HepG2 (cell line): ENCODE data around the gene GALNT12. TPM values are rescaled to one million over a fixed set of nuclear protein-coding genes. Genes with fewer than 3 reads are reported as not detected.

Experiments used
- ATAC-seq: fragments of 200-7000 bp; cut with Tn5 transposase; 3 replicates; pipeline ENCODE4 v1.9.1; 2020; ENCODE audit warnings: mild to moderate bottlenecking, moderate library complexity
- BruUV-seq: library from RNA; stranded (reverse); fragments of 400-500 nt; replicated peaks from 2 replicates; lab custom pipeline; 2021; lab: Mats Ljungman, UMichigan
- CTCF ChIA-PET: fragments of 300-600 bp; formaldehyde crosslinking; extraction: SDS; loops from one replicate; lab custom pipeline; 2021; ENCODE audit warnings: low total read pairs, inconsistent platforms, low intra/inter-chr PET ratio; lab: Yijun Ruan, JAX
- POLR2A ChIA-PET: fragments of 350-600 bp; sonication (Branson Sonifier 250); formaldehyde crosslinking; loops from one replicate; lab custom pipeline; 2020; ENCODE audit warnings: antibody characterized with exemption, inconsistent platforms; lab: Yijun Ruan, JAX
- DNase-seq: peaks from one replicate; pipeline ENCODE4 v3.0.0-alpha.2; 2015; ENCODE audit warnings: low spot score
- FAIRE-seq: peaks from 3 replicates; lab custom pipeline; 2011; peaks lifted over from hg19 to GRCh38; lab: Jason Lieb, UNC
- H2AFZ ChIP-seq: one replicate; pipeline ENCODE4 v1.6.1; 2011; ENCODE audit warnings: low read length, inconsistent platforms
- H3K27ac ChIP-seq: fragments of 300-600 bp; 3 replicates; pipeline ENCODE4 v1.8.0; 2011; ENCODE audit warnings: mixed run types, mild to moderate bottlenecking, mixed read lengths, low read length, inconsistent platforms; ENCODE audit not compliant: insufficient read depth; ENCODE audit errors: extremely low read length
- H3K27me3 ChIP-seq, 2 experiments: fragments of 200-600 bp in 1 of 2; 2 replicates in 1 of 2; 3 replicates in 1 of 2; pipeline versions ENCODE4 v1.6.0 to v1.8.0; 2011; ENCODE audit warnings: low read length in 2 of 2, mild to moderate bottlenecking in 2 of 2, moderate library complexity in 2 of 2, inconsistent platforms in 1 of 2; ENCODE audit not compliant: insufficient read depth in 2 of 2, control insufficient read depth in 1 of 2
- H3K36me3 ChIP-seq, 2 experiments: fragments of 200-600 bp in 1 of 2; replicated peaks in 1 of 2; 2 replicates in 1 of 2; 3 replicates in 1 of 2; pipeline versions ENCODE4 v1.5.1 to v1.8.0; 2011; ENCODE audit warnings: low read length in 2 of 2, inconsistent platforms in 1 of 2; ENCODE audit not compliant: insufficient read depth in 2 of 2, control insufficient read depth in 1 of 2
- H3K4me1 ChIP-seq: 2 replicates; pipeline ENCODE4 v1.5.1; 2012; ENCODE audit warnings: low read length, inconsistent platforms; ENCODE audit not compliant: insufficient read depth
- H3K4me2 ChIP-seq: 2 replicates; pipeline ENCODE4 v1.6.0; 2011; ENCODE audit warnings: low read depth, low read length, inconsistent platforms
- H3K4me3 ChIP-seq, 3 experiments: fragments of 200-600 bp in 1 of 3; sonication (generic), shearing (Covaris generic) in 1 of 3; replicated peaks in 1 of 3; 2 replicates each; pipeline ENCODE4 v1.5.1; 2011 to 2016; ENCODE audit warnings: low read length in 3 of 3, inconsistent platforms in 2 of 3, low read depth in 2 of 3, mild to moderate bottlenecking in 2 of 3, control low read depth in 1 of 3, mixed read lengths in 1 of 3; ENCODE audit not compliant: insufficient read depth in 1 of 3
- H3K79me2 ChIP-seq: one replicate; pipeline ENCODE4 v1.6.1; 2011; ENCODE audit warnings: low read length, inconsistent platforms; ENCODE audit not compliant: insufficient read depth
- H3K9ac ChIP-seq: 2 replicates; pipeline ENCODE4 v1.6.0; 2011; ENCODE audit warnings: mild to moderate bottlenecking, low read depth, low read length, inconsistent platforms; ENCODE audit not compliant: insufficient read depth
- H3K9me3 ChIP-seq: 2 replicates; pipeline ENCODE4 v1.5.1; 2012; ENCODE audit warnings: mild to moderate bottlenecking, low read length
- H4K20me1 ChIP-seq: 2 replicates; pipeline ENCODE4 v1.6.0; 2011; ENCODE audit warnings: inconsistent platforms, mild to moderate bottlenecking, low read length, moderate library complexity; ENCODE audit not compliant: insufficient read depth
- ATM ChIP-seq: fragments of 450-650 bp; IDR thresholded peaks from 2 replicates; pipeline ENCODE4 v1.7.1; 2017; ENCODE audit warnings: mild to moderate bottlenecking, borderline replicate concordance
- BCL6 ChIP-seq: IDR thresholded peaks from 2 replicates; pipeline ENCODE4 v1.6.1; 2016; ENCODE audit warnings: missing genetic modification reagents, missing compliant biosample characterization
- GABPB1 ChIP-seq: IDR thresholded peaks from 2 replicates; pipeline ENCODE4 v1.6.1; 2016; ENCODE audit warnings: mild to moderate bottlenecking, missing genetic modification reagents, moderate library complexity, missing compliant biosample characterization
- IRX3 ChIP-seq: sonication (generic); formaldehyde crosslinking; IDR thresholded peaks from 2 replicates; pipeline ENCODE4 v1.8.1; 2023; ENCODE audit warnings: mild to moderate bottlenecking, low read depth, missing genetic modification reagents, borderline replicate concordance
- KMT2A ChIP-seq: sonication (generic); formaldehyde crosslinking; IDR thresholded peaks from 2 replicates; pipeline ENCODE4 v1.4.0; 2020; ENCODE audit warnings: missing genetic modification reagents
- RFX5 ChIP-seq: IDR thresholded peaks from 2 replicates; pipeline ENCODE4 v1.6.1; 2011; ENCODE audit warnings: low read depth, low read length, improper control_type of control experiment
- SMAD3 ChIP-seq: sonication (generic); formaldehyde crosslinking; IDR thresholded peaks from 2 replicates; pipeline ENCODE4 v1.4.0; 2020; ENCODE audit warnings: missing genetic modification reagents
- SP5 ChIP-seq: IDR thresholded peaks from 2 replicates; pipeline ENCODE4 v1.6.1; 2016; ENCODE audit warnings: low read depth, borderline replicate concordance
- ZMYM2 ChIP-seq: sonication (generic); formaldehyde crosslinking; IDR thresholded peaks from 2 replicates; pipeline ENCODE4 v1.8.0; 2022; ENCODE audit warnings: mild to moderate bottlenecking, missing genetic modification reagents
- ZNF367 ChIP-seq: sonication (generic); formaldehyde crosslinking; IDR thresholded peaks from 2 replicates; pipeline ENCODE4 v1.4.0; 2020; ENCODE audit warnings: missing genetic modification reagents, borderline replicate concordance
- ZNF616 ChIP-seq: sonication (generic); formaldehyde crosslinking; IDR thresholded peaks from 2 replicates; pipeline ENCODE4 v1.5.0; 2020; ENCODE audit warnings: low read depth, mild to moderate bottlenecking, missing genetic modification reagents
- WGBS: methylation state at CpG from one replicate; pipeline ENCODE4 v1.1.6; 2017; ENCODE audit warnings: low lambda C conversion rate; 5-methylcytosine and 5-hydroxymethylcytosine counted together
- in situ Hi-C: cut with HindIII; loops from 2 replicates; pipeline ENCODE4 v1.10.0; 2017; ENCODE audit warnings: low pct_unique_long_range_greater_than_20kb; ENCODE audit not compliant: extremely low pct_ligation_motif_present
- intact Hi-C: fragments of 100-400 bp; cut with micrococcal nuclease; formaldehyde crosslinking; loops from one replicate; pipeline ENCODE4 v1.10.0; 2022; ENCODE audit not compliant: unreplicated experiment
- polyA plus RNA-seq, 8 experiments: library from polyadenylated mRNA; depleted of rRNA in 3 of 8; stranded (reverse) in 7 of 8; unstranded in 1 of 8; fragments of >200 nt; fragmentation: Illumina TruSeq in 4 of 8; extraction: Trizol in 4 of 8; gene quantifications; 2 replicates each; pipeline versions ENCODE4 v1.2.1 to v1.2.3, GENCODE V29; 2011 to 2016; ENCODE audit warnings: low read depth in 4 of 8, missing spikeins in 1 of 8, mixed read lengths in 1 of 8; ENCODE audit not compliant: insufficient read depth in 1 of 8
- total RNA-seq, 5 experiments: library from RNA; depleted of rRNA; stranded (reverse); fragments of >200 nt; fragmentation: Illumina TruSeq; extraction: Trizol; gene quantifications; 2 replicates each; pipeline ENCODE4 v1.2.3, GENCODE V29; 2016; ENCODE audit warnings: low read depth in 1 of 5
- TF ChIP-seq, protein P1 (sequence below): sonication (generic); formaldehyde crosslinking; IDR thresholded peaks from 2 replicates; pipeline ENCODE4 v1.8.0; 2022; ENCODE audit warnings: mild to moderate bottlenecking, missing genetic modification reagents
- TF ChIP-seq, protein P2 (sequence below): sonication (generic); formaldehyde crosslinking; IDR thresholded peaks from 2 replicates; pipeline ENCODE4 v1.4.0; 2020; ENCODE audit warnings: missing genetic modification reagents, borderline replicate concordance
- TF ChIP-seq, protein P3 (sequence below): sonication (generic); formaldehyde crosslinking; IDR thresholded peaks from 2 replicates; pipeline ENCODE4 v1.5.0; 2020; ENCODE audit warnings: missing genetic modification reagents

Gene GALNT12
- total and polyA plus RNA-seq, 2 of the 13 experiments (the other 11 are each of a cell fraction or from before 2014, with no cell fraction given), result 0.07 TPM; not detected in 1

DNA sequence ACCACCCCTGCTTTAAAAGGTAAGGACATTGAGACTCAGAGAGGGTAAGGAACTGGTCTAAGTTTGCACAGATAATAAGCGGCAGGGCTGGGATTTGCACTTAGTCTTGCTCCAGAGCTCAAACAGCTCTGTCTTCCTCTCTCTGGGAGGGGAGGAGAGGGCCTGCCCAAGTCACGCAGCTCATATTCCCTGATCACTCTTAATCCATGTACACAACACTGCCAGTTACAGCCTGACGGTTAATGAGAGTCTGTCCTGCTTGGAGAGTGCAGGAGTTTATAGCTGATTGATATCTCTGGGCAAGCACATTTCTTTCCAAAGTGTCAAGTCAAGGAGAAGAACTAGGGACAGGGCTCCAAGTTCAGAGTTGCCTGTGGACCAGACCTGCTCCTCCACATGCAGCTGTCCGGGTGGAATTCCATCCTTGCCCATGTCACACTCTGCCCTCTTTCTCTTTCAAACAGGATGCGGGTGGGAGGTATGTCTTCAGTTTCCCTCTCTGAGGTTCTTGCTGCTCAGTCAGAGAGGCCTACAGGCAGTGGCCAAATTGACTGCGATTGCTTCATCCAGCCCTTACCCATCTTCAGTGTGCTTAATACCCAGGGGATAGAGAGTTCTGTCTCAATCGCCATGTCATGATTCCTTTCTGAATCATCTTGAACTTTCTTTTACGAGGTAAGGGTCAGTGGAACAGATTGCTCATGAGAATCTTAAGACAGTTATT, 54.5 kb downstream of the GALNT12 start (continued):
- TF ChIP-seq GABPB1 (CRISPR knock-in tag), result no peak
- TF ChIP-seq BCL6 (CRISPR knock-in tag), result no peak
- no peak for TF ChIP-seq ZMYM2 (CRISPR knock-in tag)
- TF ChIP-seq, protein P1, sequence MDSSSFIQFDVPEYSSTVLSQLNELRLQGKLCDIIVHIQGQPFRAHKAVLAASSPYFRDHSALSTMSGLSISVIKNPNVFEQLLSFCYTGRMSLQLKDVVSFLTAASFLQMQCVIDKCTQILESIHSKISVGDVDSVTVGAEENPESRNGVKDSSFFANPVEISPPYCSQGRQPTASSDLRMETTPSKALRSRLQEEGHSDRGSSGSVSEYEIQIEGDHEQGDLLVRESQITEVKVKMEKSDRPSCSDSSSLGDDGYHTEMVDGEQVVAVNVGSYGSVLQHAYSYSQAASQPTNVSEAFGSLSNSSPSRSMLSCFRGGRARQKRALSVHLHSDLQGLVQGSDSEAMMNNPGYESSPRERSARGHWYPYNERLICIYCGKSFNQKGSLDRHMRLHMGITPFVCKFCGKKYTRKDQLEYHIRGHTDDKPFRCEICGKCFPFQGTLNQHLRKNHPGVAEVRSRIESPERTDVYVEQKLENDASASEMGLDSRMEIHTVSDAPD (CRISPR knock-in tag), result no peak

DNA sequence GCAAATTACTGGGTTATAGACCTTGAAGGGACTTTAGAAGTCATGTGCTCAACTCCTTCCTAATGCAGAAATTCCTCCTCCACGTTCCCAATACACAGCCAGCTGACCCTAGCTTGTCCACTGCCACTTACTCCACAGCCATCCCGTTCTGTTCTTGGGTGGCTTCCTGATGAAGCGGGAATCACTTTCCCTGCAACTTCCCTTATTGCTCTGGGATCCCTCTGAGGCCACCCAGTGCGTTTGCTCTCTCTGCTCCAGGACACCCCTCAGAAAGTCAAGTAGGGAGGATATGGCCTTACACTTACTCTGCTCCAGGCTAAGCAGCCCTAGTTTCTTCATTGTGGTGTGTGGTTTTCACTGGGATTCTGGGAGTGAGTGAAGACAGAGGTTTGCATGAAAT, 55.5 kb downstream of the GALNT12 start:
- Histone ChIP-seq H3K4me1 (no peaks in the 10 kb centered on the region), H3K4me3 (no peak overlapping the region), H3K9ac (no peak overlapping the region), H3K9me3 (no peaks in the 10 kb centered on the region), H3K36me3 (no peaks in the 10 kb centered on the region), H3K27me3 (peaks cover 2 to 6% of the 10 kb centered on the region in 2 experiments; a peak in 4 of 5 replicates), H4K20me1 (no peaks in the 10 kb centered on the region), H3K4me2 (no peak overlapping the region), H2AFZ (no peak overlapping the region), H3K79me2 (no peaks in the 10 kb centered on the region), H3K27ac (no peak overlapping the region)
- FAIRE-seq (no peak), DNase-seq (no peak), ATAC-seq (no peak)
- ChIA-PET POLR2A (no interaction called here), CTCF (no interaction called here)
- in situ Hi-C loops (no loop called here), intact Hi-C loops (no loop called here)
- no TSS peak for BruUV-seq
- 32% methylated on average over 4 of the region's 4 CpGs for WGBS
- TF ChIP-seq ZNF367 (CRISPR knock-in tag) (no peak), ATM (no peak), KMT2A (CRISPR knock-in tag) (no peak), SP5 (CRISPR knock-in tag) (no peak), RFX5 (no peak), IRX3 (no peak), SMAD3 (CRISPR knock-in tag) (no peak), ZNF616 (CRISPR knock-in tag) (no peak), ZMYM2 (CRISPR knock-in tag) (no peak)
- TF ChIP-seq, protein P2, sequence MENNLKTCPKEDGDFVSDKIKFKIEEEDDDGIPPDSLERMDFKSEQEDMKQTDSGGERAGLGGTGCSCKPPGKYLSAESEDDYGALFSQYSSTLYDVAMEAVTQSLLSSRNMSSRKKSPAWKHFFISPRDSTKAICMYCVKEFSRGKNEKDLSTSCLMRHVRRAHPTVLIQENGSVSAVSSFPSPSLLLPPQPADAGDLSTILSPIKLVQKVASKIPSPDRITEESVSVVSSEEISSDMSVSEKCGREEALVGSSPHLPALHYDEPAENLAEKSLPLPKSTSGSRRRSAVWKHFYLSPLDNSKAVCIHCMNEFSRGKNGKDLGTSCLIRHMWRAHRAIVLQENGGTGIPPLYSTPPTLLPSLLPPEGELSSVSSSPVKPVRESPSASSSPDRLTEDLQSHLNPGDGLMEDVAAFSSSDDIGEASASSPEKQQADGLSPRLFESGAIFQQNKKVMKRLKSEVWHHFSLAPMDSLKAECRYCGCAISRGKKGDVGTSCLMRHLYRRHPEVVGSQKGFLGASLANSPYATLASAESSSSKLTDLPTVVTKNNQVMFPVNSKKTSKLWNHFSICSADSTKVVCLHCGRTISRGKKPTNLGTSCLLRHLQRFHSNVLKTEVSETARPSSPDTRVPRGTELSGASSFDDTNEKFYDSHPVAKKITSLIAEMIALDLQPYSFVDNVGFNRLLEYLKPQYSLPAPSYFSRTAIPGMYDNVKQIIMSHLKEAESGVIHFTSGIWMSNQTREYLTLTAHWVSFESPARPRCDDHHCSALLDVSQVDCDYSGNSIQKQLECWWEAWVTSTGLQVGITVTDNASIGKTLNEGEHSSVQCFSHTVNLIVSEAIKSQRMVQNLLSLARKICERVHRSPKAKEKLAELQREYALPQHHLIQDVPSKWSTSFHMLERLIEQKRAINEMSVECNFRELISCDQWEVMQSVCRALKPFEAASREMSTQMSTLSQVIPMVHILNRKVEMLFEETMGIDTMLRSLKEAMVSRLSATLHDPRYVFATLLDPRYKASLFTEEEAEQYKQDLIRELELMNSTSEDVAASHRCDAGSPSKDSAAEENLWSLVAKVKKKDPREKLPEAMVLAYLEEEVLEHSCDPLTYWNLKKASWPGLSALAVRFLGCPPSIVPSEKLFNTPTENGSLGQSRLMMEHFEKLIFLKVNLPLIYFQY (CRISPR knock-in tag), result no peak
- TF ChIP-seq, protein P3, sequence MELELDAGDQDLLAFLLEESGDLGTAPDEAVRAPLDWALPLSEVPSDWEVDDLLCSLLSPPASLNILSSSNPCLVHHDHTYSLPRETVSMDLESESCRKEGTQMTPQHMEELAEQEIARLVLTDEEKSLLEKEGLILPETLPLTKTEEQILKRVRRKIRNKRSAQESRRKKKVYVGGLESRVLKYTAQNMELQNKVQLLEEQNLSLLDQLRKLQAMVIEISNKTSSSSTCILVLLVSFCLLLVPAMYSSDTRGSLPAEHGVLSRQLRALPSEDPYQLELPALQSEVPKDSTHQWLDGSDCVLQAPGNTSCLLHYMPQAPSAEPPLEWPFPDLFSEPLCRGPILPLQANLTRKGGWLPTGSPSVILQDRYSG (CRISPR knock-in tag), result no peak
